ENCODE results near the gene UCKL1.
A peak's percentile ranks its signal among the peaks of the same experiment; 100 is the strongest.

The UCKL1 gene

GRCh38 chr20:63955827-63956663, at the start of gene UCKL1:
Gene UCKL1 (minus strand): TSS chr20:63956416. CDS start chr20:63956372, 44 bp downstream.
- Histone ChIP-seq H2AFZ (ENCODE audit: low read length, unreplicated experiment) (peak within 1 kb of the TSS; percentile 83), H3K79me2 (ENCODE audit: control insufficient read depth, insufficient read depth, low read length, unreplicated experiment) (peaks cover 45% of the 10 kb centered on the region)

GRCh38 chr20:64005394-64005793, 49.2 kb upstream of the UCKL1 start:
- Histone ChIP-seq H3K79me2 (ENCODE audit: control insufficient read depth, insufficient read depth, low read length, unreplicated experiment) (peaks cover 3% of the 10 kb centered on the region), H3K27me3 (ENCODE audit: insufficient read depth, low read length) (no peaks in the 10 kb centered on the region), H2AFZ (ENCODE audit: low read length, unreplicated experiment) (no peak overlapping the region), H3K4me3 (ENCODE audit: low read depth, low read length) (no peak overlapping the region), H3K27ac (ENCODE audit: low read depth, low read length) (no peak overlapping the region), H3K36me3 (ENCODE audit: insufficient read depth, low read length) (peaks cover 37% of the 10 kb centered on the region), H3K4me1 (ENCODE audit: control insufficient read depth, insufficient read depth, low read length, unreplicated experiment) (no peaks in the 10 kb centered on the region)

More at GRCh38 chr20:63955827-63956663, at the start of gene UCKL1:
- H3K27ac ChIP-seq (ENCODE audit: low read depth, low read length), result peak within 1 kb of the TSS; percentile 78
- H3K36me3 ChIP-seq (ENCODE audit: insufficient read depth, low read length), result no peaks in the 10 kb centered on the region
- H3K4me3 ChIP-seq (ENCODE audit: low read depth, low read length), result peak within 1 kb of the TSS; percentile 99
- no peaks in the 10 kb centered on the region for H3K27me3 ChIP-seq (ENCODE audit: insufficient read depth, low read length)
- peaks cover 25% of the 10 kb centered on the region for H3K4me1 ChIP-seq (ENCODE audit: control insufficient read depth, insufficient read depth, low read length, unreplicated experiment)

GRCh38 chr20:64003960-64004725, 47.9 kb upstream of the UCKL1 start:
- H3K36me3 ChIP-seq (ENCODE audit: insufficient read depth, low read length), result peaks cover 30% of the 10 kb centered on the region
- no peak overlapping the region for H2AFZ ChIP-seq (ENCODE audit: low read length, unreplicated experiment)
- H3K4me1 ChIP-seq (ENCODE audit: control insufficient read depth, insufficient read depth, low read length, unreplicated experiment), result no peaks in the 10 kb centered on the region
- H3K27me3 ChIP-seq (ENCODE audit: insufficient read depth, low read length), result no peaks in the 10 kb centered on the region
- no peak overlapping the region for H3K4me3 ChIP-seq (ENCODE audit: low read depth, low read length)
- no peak overlapping the region for H3K27ac ChIP-seq (ENCODE audit: low read depth, low read length)
- peaks cover 3% of the 10 kb centered on the region for H3K79me2 ChIP-seq (ENCODE audit: control insufficient read depth, insufficient read depth, low read length, unreplicated experiment)

- no peaks in the 10 kb centered on the region for H3K4me1 ChIP-seq (ENCODE audit: control insufficient read depth, insufficient read depth, low read length, unreplicated experiment)
- no peaks in the 10 kb centered on the region for H3K27me3 ChIP-seq (ENCODE audit: insufficient read depth, low read length)
- peaks cover 14% of the 10 kb centered on the region for H3K36me3 ChIP-seq (ENCODE audit: insufficient read depth, low read length)
- H3K79me2 ChIP-seq (ENCODE audit: control insufficient read depth, insufficient read depth, low read length, unreplicated experiment), result no peaks in the 10 kb centered on the region
- H3K4me3 ChIP-seq (ENCODE audit: low read depth, low read length), result no peak overlapping the region
- no peak overlapping the region for H3K27ac ChIP-seq (ENCODE audit: low read depth, low read length)
- H2AFZ ChIP-seq (ENCODE audit: low read length, unreplicated experiment), result no peak overlapping the region
Observed at GRCh38 chr20:64001607-64002011, 45.4 kb upstream of the UCKL1 start.

GRCh38 chr20:64000906-64001305, 44.7 kb upstream of the UCKL1 start:
- Histone ChIP-seq H3K27me3 (ENCODE audit: insufficient read depth, low read length) (no peaks in the 10 kb centered on the region), H3K27ac (ENCODE audit: low read depth, low read length) (no peak overlapping the region), H3K4me1 (ENCODE audit: control insufficient read depth, insufficient read depth, low read length, unreplicated experiment) (no peaks in the 10 kb centered on the region), H3K4me3 (ENCODE audit: low read depth, low read length) (no peak overlapping the region), H3K36me3 (ENCODE audit: insufficient read depth, low read length) (peaks cover 15% of the 10 kb centered on the region), H2AFZ (ENCODE audit: low read length, unreplicated experiment) (no peak overlapping the region), H3K79me2 (ENCODE audit: control insufficient read depth, insufficient read depth, low read length, unreplicated experiment) (no peaks in the 10 kb centered on the region)

- peaks cover 11% of the 10 kb centered on the region for H3K36me3 ChIP-seq (ENCODE audit: insufficient read depth, low read length)
- peaks cover 14% of the 10 kb centered on the region for H3K79me2 ChIP-seq (ENCODE audit: control insufficient read depth, insufficient read depth, low read length, unreplicated experiment)
- no peak overlapping the region for H3K27ac ChIP-seq (ENCODE audit: low read depth, low read length)
- H2AFZ ChIP-seq (ENCODE audit: low read length, unreplicated experiment), result no peak overlapping the region
- no peaks in the 10 kb centered on the region for H3K27me3 ChIP-seq (ENCODE audit: insufficient read depth, low read length)
- H3K4me1 ChIP-seq (ENCODE audit: control insufficient read depth, insufficient read depth, low read length, unreplicated experiment), result peaks cover 17% of the 10 kb centered on the region
- no peak overlapping the region; the same call in 1 of the 2 replicates for H3K4me3 ChIP-seq (ENCODE audit: low read depth, low read length)
Observed at GRCh38 chr20:63982937-63983336, 26.7 kb upstream of the UCKL1 start.

GRCh38 chr20:63980806-63981728, 24.9 kb upstream of the UCKL1 start, which contains the start of gene PRPF6:
Gene PRPF6 (plus strand): TSS chr20:63981132. CDS start chr20:63981246, 114 bp downstream.
- peak within 1 kb of the TSS; percentile 77 for H3K27ac ChIP-seq (ENCODE audit: low read depth, low read length)
- H3K79me2 ChIP-seq (ENCODE audit: control insufficient read depth, insufficient read depth, low read length, unreplicated experiment), result peaks cover 14% of the 10 kb centered on the region

GRCh38 chr20:63980317-63980805, 24.1 kb upstream of the UCKL1 start:
- no peak overlapping the region for H2AFZ ChIP-seq (ENCODE audit: low read length, unreplicated experiment)
- H3K27ac ChIP-seq (ENCODE audit: low read depth, low read length), result no peak overlapping the region
- H3K4me3 ChIP-seq (ENCODE audit: low read depth, low read length), result peak overlapping the region; percentile 97
- no peaks in the 10 kb centered on the region for H3K27me3 ChIP-seq (ENCODE audit: insufficient read depth, low read length)
- peaks cover 9% of the 10 kb centered on the region for H3K36me3 ChIP-seq (ENCODE audit: insufficient read depth, low read length)
- peaks cover 14% of the 10 kb centered on the region for H3K79me2 ChIP-seq (ENCODE audit: control insufficient read depth, insufficient read depth, low read length, unreplicated experiment)
- peaks cover 24% of the 10 kb centered on the region for H3K4me1 ChIP-seq (ENCODE audit: control insufficient read depth, insufficient read depth, low read length, unreplicated experiment)

More at GRCh38 chr20:63980806-63981728, 24.9 kb upstream of the UCKL1 start, which contains the start of gene PRPF6:
- no peaks in the 10 kb centered on the region for H3K27me3 ChIP-seq (ENCODE audit: insufficient read depth, low read length)
- H3K36me3 ChIP-seq (ENCODE audit: insufficient read depth, low read length), result peaks cover 11% of the 10 kb centered on the region
- H3K4me1 ChIP-seq (ENCODE audit: control insufficient read depth, insufficient read depth, low read length, unreplicated experiment), result peaks cover 24% of the 10 kb centered on the region
- peak within 1 kb of the TSS; percentile 97 for H3K4me3 ChIP-seq (ENCODE audit: low read depth, low read length)
- peak within 1 kb of the TSS; percentile 83 for H2AFZ ChIP-seq (ENCODE audit: low read length, unreplicated experiment)

- Histone ChIP-seq H3K79me2 (ENCODE audit: control insufficient read depth, insufficient read depth, low read length, unreplicated experiment) (peaks cover 14% of the 10 kb centered on the region), H3K27me3 (ENCODE audit: insufficient read depth, low read length) (no peaks in the 10 kb centered on the region), H3K4me3 (ENCODE audit: low read depth, low read length) (peak within 1 kb of the TSS; percentile 97), H3K4me1 (ENCODE audit: control insufficient read depth, insufficient read depth, low read length, unreplicated experiment) (peaks cover 24% of the 10 kb centered on the region), H3K27ac (ENCODE audit: low read depth, low read length) (no peak within 1 kb of the TSS), H3K36me3 (ENCODE audit: insufficient read depth, low read length) (peaks cover 4% of the 10 kb centered on the region), H2AFZ (ENCODE audit: low read length, unreplicated experiment) (peak within 1 kb of the TSS; percentile 53)
Observed at GRCh38 chr20:63979557-63980316, 23.5 kb upstream of the UCKL1 start, which contains the start of gene SAMD10. Gene SAMD10 (minus strand): TSS chr20:63979642. CDS start chr20:63979467, 175 bp downstream.

Data from ACC112 (cell line).